ENCODE data around the gene PRPF38B. TPM values are rescaled to one million over a fixed set of nuclear protein-coding genes. Genes with fewer than 3 reads are reported as not detected.

Gene PRPF38B
- total RNA-seq, 4 donors from 2014 or later: 11.7 to 56.4 (median 39.2) TPM

DNA sequence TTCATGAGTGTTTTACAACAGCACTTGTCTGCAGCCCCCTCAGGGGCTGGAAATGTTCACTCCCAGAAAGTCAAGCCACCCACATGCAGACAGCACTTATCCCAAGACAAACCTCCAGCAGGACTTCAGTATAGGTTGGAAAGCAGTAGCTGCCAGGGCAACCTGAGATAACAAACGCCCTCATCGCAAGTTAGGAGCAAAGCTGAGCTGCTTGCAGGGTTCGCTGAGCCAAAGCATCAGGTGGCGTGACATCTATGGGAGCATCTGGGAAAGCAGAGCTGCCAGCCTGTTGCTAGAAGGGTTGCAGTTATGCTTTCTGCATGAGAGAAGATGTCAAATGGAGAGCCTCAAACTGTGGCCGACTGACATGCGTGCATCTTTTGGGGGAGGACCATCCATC is 50.1 kb downstream of the PRPF38B start:
- Histone ChIP-seq H3K27ac (no peak overlapping the region), H3K27me3 (no peaks in the 10 kb centered on the region), H3K4me3 (no peak overlapping the region), H3K4me1 (peaks cover 0 to 3% (median 0%) of the 10 kb centered on the region in 4 donors), H3K36me3 (no peaks in the 10 kb centered on the region), H3K9me3 (no peaks in the 10 kb centered on the region)
- WGBS, 2 donors (ENCODE audit: low coverage in 1 of 2): 86% methylated on average over 6 of the region's 6 CpGs; no CpG with 5 or more reads in 1 of the 2 donors
- intact Hi-C loops (cut with DNase I; ENCODE audit: low total_unique reads) (no loop called here), in situ Hi-C loops (cut with MboI; ENCODE audit: low pct_ligation_motif_present in 1 of 4, low pct_unique_long_range_greater_than_20kb in 1 of 4, low sequenced_read_pairs in 3 of 4) (loop anchor here in 1 of 4 donors (10.0 kb wide), 1 partner anchor 47 kb away; the partner anchor contains the start of gene PRPF38B)
- DNase-seq: no peak
- TF ChIP-seq EP300 (IDR thresholded peaks at IDR 0.05; ENCODE audit: low read depth) (no peak), POLR2A (IDR thresholded peaks at IDR 0.05) (no peak), CTCF (IDR thresholded peaks at IDR 0.05) (no peak), POLR2AphosphoS5 (IDR thresholded peaks at IDR 0.05) (no peak)

DNA sequence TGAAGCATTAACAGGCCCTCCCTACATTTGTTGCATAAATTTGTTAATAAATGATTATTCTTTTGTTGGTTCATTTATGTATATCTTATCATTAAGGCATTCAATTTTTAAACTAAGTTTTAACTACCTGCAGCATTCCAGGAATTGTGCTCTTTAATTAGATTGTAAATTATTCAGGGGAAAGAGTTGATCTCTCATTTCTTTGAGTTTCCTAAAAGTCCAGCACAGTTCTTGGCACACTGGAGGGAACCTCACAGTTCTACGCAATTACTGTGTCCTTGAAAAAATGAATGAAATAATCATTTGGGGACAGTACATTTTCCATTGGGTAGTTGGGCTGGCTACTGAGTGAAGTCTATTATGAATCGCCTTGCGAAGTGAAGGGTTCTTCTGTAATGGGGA is 53.9 kb downstream of the PRPF38B start:
- intact Hi-C loops (cut with DNase I; ENCODE audit: low total_unique reads): no loop called here
- TF ChIP-seq POLR2A (IDR thresholded peaks at IDR 0.05): no peak
- no peak for DNase-seq
- no peaks in the 10 kb centered on the region for H3K9me3 ChIP-seq
- no peak overlapping the region for H3K4me3 ChIP-seq
- H3K27ac ChIP-seq: peak overlapping the region; percentile 95 to 99 (median 98)
- no peaks in the 10 kb centered on the region for H3K36me3 ChIP-seq
- no peaks in the 10 kb centered on the region for H3K27me3 ChIP-seq
- in situ Hi-C loops (cut with MboI; ENCODE audit: low pct_ligation_motif_present in 1 of 4, low pct_unique_long_range_greater_than_20kb in 1 of 4, low sequenced_read_pairs in 3 of 4): loop anchor here in 1 of 4 donors (10.0 kb wide), 1 partner anchor 51 kb away; the partner anchor contains the start of gene PRPF38B
- peaks cover 3 to 26% (median 5%) of the 10 kb centered on the region in 4 donors for H3K4me1 ChIP-seq
- WGBS, 2 donors (ENCODE audit: low coverage in 1 of 2): 64 to 82% methylated on average over 1 to 3 of the region's 3 CpGs

DNA sequence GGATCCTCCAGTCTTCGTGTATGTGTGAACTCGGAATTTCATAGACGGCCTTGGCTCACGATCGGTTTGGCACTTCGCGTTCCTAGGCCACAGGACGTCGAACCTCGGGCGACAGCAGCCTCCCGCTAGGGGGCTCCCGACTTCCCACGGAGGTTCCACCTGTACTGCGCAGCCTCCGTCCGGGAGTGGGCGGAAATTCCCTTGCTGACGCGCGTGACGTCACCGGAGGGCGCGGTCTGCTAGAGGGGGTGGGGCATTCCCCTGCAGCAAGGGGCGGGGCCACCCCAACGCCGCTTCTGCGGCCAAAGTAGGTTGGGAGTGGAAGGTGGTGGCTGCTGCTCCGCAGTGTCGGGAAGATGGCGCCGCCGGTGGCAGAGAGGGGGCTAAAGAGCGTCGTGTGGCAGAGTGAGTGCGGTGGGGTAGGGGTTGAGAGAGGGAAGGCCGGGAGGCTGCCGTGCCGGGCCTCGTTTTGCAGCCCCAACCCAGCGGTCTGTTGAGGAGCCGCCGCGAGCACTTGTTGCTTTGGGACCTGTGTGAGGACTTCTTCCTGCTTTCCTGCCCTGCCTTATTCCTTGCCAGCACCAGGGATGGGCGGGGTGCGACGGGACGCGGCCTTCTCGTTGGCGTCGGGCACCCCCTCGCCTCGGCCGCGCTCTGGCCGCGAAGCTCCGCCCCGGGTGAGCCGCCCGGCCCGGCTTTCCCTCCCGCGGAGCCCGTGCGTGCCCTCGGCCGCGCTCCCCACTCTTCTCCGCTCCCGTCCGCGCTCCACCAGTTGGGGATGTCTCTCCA is 54.5 kb downstream of the PRPF38B start, which contains the start of gene STXBP3:
STXBP3 (plus strand) TSS at position 293 of the 789 bp plus-strand sequence; CDS start at position 357, 64 bp downstream.
- H3K27ac ChIP-seq: peak within 1 kb of the TSS; percentile 95 to 99 (median 98)
- TF ChIP-seq POLR2A (IDR thresholded peaks at IDR 0.05) (peak; percentile 100), POLR2AphosphoS5 (IDR thresholded peaks at IDR 0.05) (peak; percentile 99 to 100 (median 99)), EP300 (IDR thresholded peaks at IDR 0.05; ENCODE audit: low read depth) (peak; percentile 57), CTCF (IDR thresholded peaks at IDR 0.05) (peak; percentile 89 to 98 (median 93))
- peak; percentile 100 for DNase-seq
- no peaks in the 10 kb centered on the region for H3K9me3 ChIP-seq
- no peaks in the 10 kb centered on the region for H3K27me3 ChIP-seq
- WGBS, 2 donors (ENCODE audit: low coverage in 1 of 2): 1% methylated on average over 71 of the region's 75 CpGs; no CpG with 5 or more reads in 1 of the 2 donors
- peak within 1 kb of the TSS; percentile 68 to 87 (median 74) for H3K4me3 ChIP-seq
- intact Hi-C loops (cut with DNase I; ENCODE audit: low total_unique reads) (no loop called here), in situ Hi-C loops (cut with MboI; ENCODE audit: low pct_ligation_motif_present in 1 of 4, low pct_unique_long_range_greater_than_20kb in 1 of 4, low sequenced_read_pairs in 3 of 4) (loop anchor here in 1 of 4 donors (10.0 kb wide), 1 partner anchor 52 kb away; the partner anchor contains the start of gene PRPF38B)
- peaks cover 3 to 29% (median 8%) of the 10 kb centered on the region in 4 donors for H3K4me1 ChIP-seq
- H3K36me3 ChIP-seq: no peaks in the 10 kb centered on the region

- Histone ChIP-seq H3K36me3 (no peaks in the 10 kb centered on the region), H3K27ac (peak overlapping the region; percentile 95 to 99 (median 98)), H3K27me3 (no peaks in the 10 kb centered on the region), H3K9me3 (no peaks in the 10 kb centered on the region), H3K4me1 (peaks cover 3 to 29% (median 8%) of the 10 kb centered on the region in 4 donors), H3K4me3 (peak overlapping the region; percentile 68 to 87 (median 74))
- TF ChIP-seq CTCF (IDR thresholded peaks at IDR 0.05) (no peak), POLR2AphosphoS5 (IDR thresholded peaks at IDR 0.05) (peak; percentile 81 to 90 (median 88))
- in situ Hi-C loops (cut with MboI; ENCODE audit: low pct_ligation_motif_present in 1 of 4, low pct_unique_long_range_greater_than_20kb in 1 of 4, low sequenced_read_pairs in 3 of 4): loop anchor here in 1 of 4 donors (10.0 kb wide), 1 partner anchor 53 kb away; the partner anchor contains the start of gene PRPF38B
- WGBS, 2 donors (ENCODE audit: low coverage in 1 of 2): 0% methylated on average over 13 to 15 of the region's 15 CpGs
- peak; percentile 84 for DNase-seq
- intact Hi-C loops (cut with DNase I; ENCODE audit: low total_unique reads): no loop called here
Measured at GRCh38 chr1:108747171-108747850, 55.2 kb downstream of the PRPF38B start.

Data from transverse colon (tissue), 4 donors.